ENCODE data around the gene CNTNAP5.

DNA sequence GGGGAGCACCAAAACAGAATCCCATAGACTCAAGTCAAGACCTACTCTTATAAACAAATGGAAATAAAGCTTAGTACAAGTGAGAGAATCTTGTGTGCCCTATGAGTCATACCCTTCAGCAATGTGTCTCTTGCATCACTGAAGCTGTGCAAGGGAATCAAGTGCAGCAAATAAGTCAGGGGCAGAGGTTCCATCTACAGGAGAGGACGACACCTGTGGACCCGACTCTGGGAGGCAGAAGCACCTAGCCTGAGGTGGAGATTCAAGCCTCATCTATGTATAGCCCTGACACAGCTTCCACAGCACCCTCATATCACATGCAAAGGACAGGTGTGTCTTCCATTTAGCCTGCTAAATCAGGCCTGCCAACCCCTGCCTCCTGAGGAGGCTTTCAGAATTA is 298.2 kb downstream of the CNTNAP5 start:
- TF ChIP-seq, protein P1, sequence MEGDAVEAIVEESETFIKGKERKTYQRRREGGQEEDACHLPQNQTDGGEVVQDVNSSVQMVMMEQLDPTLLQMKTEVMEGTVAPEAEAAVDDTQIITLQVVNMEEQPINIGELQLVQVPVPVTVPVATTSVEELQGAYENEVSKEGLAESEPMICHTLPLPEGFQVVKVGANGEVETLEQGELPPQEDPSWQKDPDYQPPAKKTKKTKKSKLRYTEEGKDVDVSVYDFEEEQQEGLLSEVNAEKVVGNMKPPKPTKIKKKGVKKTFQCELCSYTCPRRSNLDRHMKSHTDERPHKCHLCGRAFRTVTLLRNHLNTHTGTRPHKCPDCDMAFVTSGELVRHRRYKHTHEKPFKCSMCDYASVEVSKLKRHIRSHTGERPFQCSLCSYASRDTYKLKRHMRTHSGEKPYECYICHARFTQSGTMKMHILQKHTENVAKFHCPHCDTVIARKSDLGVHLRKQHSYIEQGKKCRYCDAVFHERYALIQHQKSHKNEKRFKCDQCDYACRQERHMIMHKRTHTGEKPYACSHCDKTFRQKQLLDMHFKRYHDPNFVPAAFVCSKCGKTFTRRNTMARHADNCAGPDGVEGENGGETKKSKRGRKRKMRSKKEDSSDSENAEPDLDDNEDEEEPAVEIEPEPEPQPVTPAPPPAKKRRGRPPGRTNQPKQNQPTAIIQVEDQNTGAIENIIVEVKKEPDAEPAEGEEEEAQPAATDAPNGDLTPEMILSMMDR (IDR thresholded peaks at IDR 0.05; ENCODE audit: control extremely low read depth in 1 of 3, insufficient read depth in 1 of 3, low read depth in 1 of 3, low read length in 3 of 3), result no peak
- TF ChIP-seq EGR1 (IDR thresholded peaks at IDR 0.05; ENCODE audit: borderline replicate concordance, low read depth, low read length) (no peak), EP300 (IDR thresholded peaks at IDR 0.05; ENCODE audit: borderline replicate concordance in 1 of 2, low read depth in 2 of 2, low read length in 2 of 2) (no peak), CHD1 (IDR thresholded peaks at IDR 0.05; ENCODE audit: low read depth, low read length) (no peak), CHD2 (IDR thresholded peaks at IDR 0.05; ENCODE audit: low read length) (no peak), SUZ12 (IDR thresholded peaks at IDR 0.05; ENCODE audit: low read length) (no peak), BRCA1 (IDR thresholded peaks at IDR 0.05; ENCODE audit: low read depth, low read length) (no peak), EZH2 (IDR thresholded peaks at IDR 0.05; ENCODE audit: low read depth, low read length, severe bottlenecking) (no peak)
- TF ChIP-seq, protein P2, sequence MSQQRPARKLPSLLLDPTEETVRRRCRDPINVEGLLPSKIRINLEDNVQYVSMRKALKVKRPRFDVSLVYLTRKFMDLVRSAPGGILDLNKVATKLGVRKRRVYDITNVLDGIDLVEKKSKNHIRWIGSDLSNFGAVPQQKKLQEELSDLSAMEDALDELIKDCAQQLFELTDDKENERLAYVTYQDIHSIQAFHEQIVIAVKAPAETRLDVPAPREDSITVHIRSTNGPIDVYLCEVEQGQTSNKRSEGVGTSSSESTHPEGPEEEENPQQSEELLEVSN (IDR thresholded peaks at IDR 0.05), result no peak

Data from H1 (cell line).